ENCODE results near the gene TP53.

The TP53 gene

GRCh38 chr17:7707446-7707845 lies 20.2 kb upstream of the TP53 start:
- no peak for DNase-seq (ENCODE audit: low read depth in 1 of 2, low spot score in 1 of 2)

GRCh38 chr17:7706631-7707354 lies 19.5 kb upstream of the TP53 start:
- no peak for DNase-seq (ENCODE audit: low read depth in 1 of 2, low spot score in 1 of 2)

- DNase-seq (ENCODE audit: low read depth in 1 of 2, low spot score in 1 of 2): no peak
Observed at GRCh38 chr17:7705269-7706255, 18.3 kb upstream of the TP53 start.

- DNase-seq (ENCODE audit: low read depth in 1 of 2, low spot score in 1 of 2): no peak
Observed at GRCh38 chr17:7704601-7705268, 17.4 kb upstream of the TP53 start, which contains the start of gene EFNB3. EFNB3 (plus strand) TSS chr17:7705202; CDS start chr17:7705599, 397 bp downstream.

- DNase-seq (ENCODE audit: low read depth in 1 of 2, low spot score in 1 of 2): no peak
Observed at GRCh38 chr17:7703584-7704479, 16.5 kb upstream of the TP53 start.

- DNase-seq (ENCODE audit: low read depth in 1 of 2, low spot score in 1 of 2): no peak
Observed at GRCh38 chr17:7702776-7703175, 15.5 kb upstream of the TP53 start.

- no peak for DNase-seq (ENCODE audit: low read depth in 1 of 2, low spot score in 1 of 2)
Observed at GRCh38 chr17:7701681-7702080, 14.4 kb upstream of the TP53 start.

- DNase-seq (ENCODE audit: low read depth in 1 of 2, low spot score in 1 of 2): no peak
Observed at GRCh38 chr17:7700510-7700909, 13.2 kb upstream of the TP53 start.

GRCh38 chr17:7697828-7698588 lies 10.7 kb upstream of the TP53 start:
- DNase-seq (ENCODE audit: low read depth in 1 of 2, low spot score in 1 of 2): no peak

- no peak for DNase-seq (ENCODE audit: low read depth in 1 of 2, low spot score in 1 of 2)
Observed at GRCh38 chr17:7695586-7695985, 8.3 kb upstream of the TP53 start.

GRCh38 chr17:7688808-7689316 lies 1.6 kb upstream of the TP53 start:
- no peak for DNase-seq (ENCODE audit: low read depth in 1 of 2, low spot score in 1 of 2)

GRCh38 chr17:7687908-7688807 lies 868 bp upstream of the TP53 start, which contains the start of gene WRAP53:
WRAP53 (plus strand) TSS chr17:7688477; CDS start chr17:7688649, 172 bp downstream.
- peak; percentile 91 to 92 for DNase-seq (ENCODE audit: low read depth in 1 of 2, low spot score in 1 of 2)

GRCh38 chr17:7686222-7687071 lies 843 bp downstream of the TP53 start:
- DNase-seq (ENCODE audit: low read depth in 1 of 2, low spot score in 1 of 2): peak; percentile 54 to 58

- DNase-seq (ENCODE audit: low read depth in 1 of 2, low spot score in 1 of 2): peak; percentile 72 to 79
Observed at GRCh38 chr17:7685533-7686221, 1.6 kb downstream of the TP53 start.

- no peak for DNase-seq (ENCODE audit: low read depth in 1 of 2, low spot score in 1 of 2)
Observed at GRCh38 chr17:7684851-7685532, 2.3 kb downstream of the TP53 start.

- DNase-seq (ENCODE audit: low read depth in 1 of 2, low spot score in 1 of 2): no peak
Observed at GRCh38 chr17:7677388-7678067, 9.8 kb downstream of the TP53 start.
